ENCODE measurements around the gene PTPRM. TPM values are rescaled to one million over a fixed set of nuclear protein-coding genes. Genes with fewer than 3 reads are reported as not detected.

PTPRM gene
- total and polyA plus RNA-seq, 9 donors: 45.6 to 82.0 (median 56.9) TPM

GRCh38 chr18:8375249-8375648 is 808.1 kb downstream of the PTPRM start:
- DNase-seq: no peak
- Histone ChIP-seq H3K4me1 (ENCODE audit: insufficient read depth) (no peaks in the 10 kb centered on the region), H3K27ac (no peak overlapping the region), H3K4me3 (no peak overlapping the region), H3K27me3 (no peaks in the 10 kb centered on the region), H3K9me3 (no peaks in the 10 kb centered on the region), H3K36me3 (no peaks in the 10 kb centered on the region)
- no peak for TF ChIP-seq CTCF (IDR thresholded peaks at IDR 0.05)
- TF ChIP-seq POLR2A (IDR thresholded peaks at IDR 0.05): no peak
- TF ChIP-seq EP300 (IDR thresholded peaks at IDR 0.05): no peak
- WGBS, 3 donors: 87 to 95% (median 90%) methylated on average over 3 of the region's 3 CpGs
- intact Hi-C loops (cut with DNase I): no loop called here

GRCh38 chr18:8376113-8376512 is 809.0 kb downstream of the PTPRM start:
- intact Hi-C loops (cut with DNase I): no loop called here
- no peak for TF ChIP-seq CTCF (IDR thresholded peaks at IDR 0.05)
- TF ChIP-seq POLR2A (IDR thresholded peaks at IDR 0.05): no peak
- TF ChIP-seq EP300 (IDR thresholded peaks at IDR 0.05): no peak
- Histone ChIP-seq H3K27ac (no peak overlapping the region), H3K27me3 (no peaks in the 10 kb centered on the region), H3K4me1 (ENCODE audit: insufficient read depth) (no peaks in the 10 kb centered on the region), H3K4me3 (no peak overlapping the region), H3K9me3 (no peaks in the 10 kb centered on the region), H3K36me3 (no peaks in the 10 kb centered on the region)
- WGBS, 3 donors: 97 to 99% (median 98%) methylated on average over 7 of the region's 7 CpGs
- no peak for DNase-seq

- intact Hi-C loops (cut with DNase I): no loop called here
- no peak for TF ChIP-seq POLR2A (IDR thresholded peaks at IDR 0.05)
- no peaks in the 10 kb centered on the region for H3K27me3 ChIP-seq
- H3K27ac ChIP-seq: no peak overlapping the region
- 91 to 92% (median 92%) methylated on average over 16 to 19 of the region's 19 CpGs for WGBS, 3 donors
- H3K36me3 ChIP-seq: no peaks in the 10 kb centered on the region
- no peak for DNase-seq
- no peak overlapping the region for H3K4me3 ChIP-seq
- H3K9me3 ChIP-seq: no peaks in the 10 kb centered on the region
- H3K4me1 ChIP-seq (ENCODE audit: insufficient read depth): no peaks in the 10 kb centered on the region
Measured at GRCh38 chr18:8379187-8379941, 812.2 kb downstream of the PTPRM start.

GRCh38 chr18:8380006-8380405 is 812.9 kb downstream of the PTPRM start:
- whole genome bisulfite sequencing, 3 donors: 44 to 60% (median 52%) methylated on average over 2 of the region's 2 CpGs
- intact Hi-C loops (cut with DNase I): no loop called here
- TF ChIP-seq POLR2A (IDR thresholded peaks at IDR 0.05) (no peak), EP300 (IDR thresholded peaks at IDR 0.05) (no peak), CTCF (IDR thresholded peaks at IDR 0.05) (no peak)
- H3K36me3 ChIP-seq: no peaks in the 10 kb centered on the region
- no peaks in the 10 kb centered on the region for H3K27me3 ChIP-seq
- no peaks in the 10 kb centered on the region for H3K9me3 ChIP-seq
- no peak overlapping the region for H3K27ac ChIP-seq
- H3K4me1 ChIP-seq (ENCODE audit: insufficient read depth): no peaks in the 10 kb centered on the region
- H3K4me3 ChIP-seq: no peak overlapping the region
- no peak for DNase-seq

- TF ChIP-seq EP300 (IDR thresholded peaks at IDR 0.05) (no peak), POLR2A (IDR thresholded peaks at IDR 0.05) (no peak), CTCF (IDR thresholded peaks at IDR 0.05) (no peak)
- intact Hi-C loops (cut with DNase I): no loop called here
- no peak overlapping the region for H3K4me3 ChIP-seq
- no peak overlapping the region for H3K27ac ChIP-seq
- H3K4me1 ChIP-seq (ENCODE audit: insufficient read depth): no peaks in the 10 kb centered on the region
- no peaks in the 10 kb centered on the region for H3K27me3 ChIP-seq
- WGBS, 3 donors: 95 to 96% (median 95%) methylated on average over 2 of the region's 2 CpGs
- H3K9me3 ChIP-seq: no peaks in the 10 kb centered on the region
- H3K36me3 ChIP-seq: no peaks in the 10 kb centered on the region
- no peak for DNase-seq
Measured at GRCh38 chr18:8380926-8381325, 813.8 kb downstream of the PTPRM start.

All from ovary (tissue), 9 donors.